ENCODE results near the gene EYS.
"Not testable (repeated sequence)": the region's sequence is repeated elsewhere in the genome, so short reads cannot be mapped to it uniquely, and the experiment has no call there.

Gene EYS

GRCh38 chr6:64301307-64302236, 1405.5 kb downstream of the EYS start:
- DNase-seq (ENCODE audit: low spot score): no peak

GRCh38 chr6:64299176-64299575, 1407.8 kb downstream of the EYS start:
- DNase-seq (ENCODE audit: low spot score): no peak

GRCh38 chr6:64294034-64294433, 1413.0 kb downstream of the EYS start:
- no peak for DNase-seq (ENCODE audit: low spot score)

GRCh38 chr6:64293298-64293697, 1413.7 kb downstream of the EYS start:
- no peak for DNase-seq (ENCODE audit: low spot score)

GRCh38 chr6:64290867-64291266, 1416.2 kb downstream of the EYS start:
- DNase-seq (ENCODE audit: low spot score): no peak

GRCh38 chr6:64289931-64290330, 1417.1 kb downstream of the EYS start:
- no peak for DNase-seq (ENCODE audit: low spot score)

GRCh38 chr6:64288351-64288750, 1418.7 kb downstream of the EYS start:
- DNase-seq (ENCODE audit: low spot score): no peak

- DNase-seq (ENCODE audit: low spot score): no peak
Measured at GRCh38 chr6:64281167-64281566, 1425.9 kb downstream of the EYS start.

GRCh38 chr6:64280569-64280968, 1426.5 kb downstream of the EYS start:
- DNase-seq (ENCODE audit: low spot score): no peak

GRCh38 chr6:64270083-64270482, 1436.9 kb downstream of the EYS start:
- no peak for DNase-seq (ENCODE audit: low spot score)

- DNase-seq (ENCODE audit: low spot score): no peak
Measured at GRCh38 chr6:64266351-64266821, 1440.6 kb downstream of the EYS start.

- no peak for DNase-seq (ENCODE audit: low spot score)
Measured at GRCh38 chr6:64263778-64264177, 1443.2 kb downstream of the EYS start.

GRCh38 chr6:64259372-64259771, 1447.7 kb downstream of the EYS start:
- no peak for DNase-seq (ENCODE audit: low spot score)

- no peak for DNase-seq (ENCODE audit: low spot score)
Measured at GRCh38 chr6:64258752-64259151, 1448.3 kb downstream of the EYS start.

GRCh38 chr6:64258302-64258701, 1448.7 kb downstream of the EYS start:
- no peak for DNase-seq (ENCODE audit: low spot score)

GRCh38 chr6:64257586-64257985, 1449.4 kb downstream of the EYS start:
- no peak for DNase-seq (ENCODE audit: low spot score)

GRCh38 chr6:64256483-64256882, 1450.5 kb downstream of the EYS start:
- DNase-seq (ENCODE audit: low spot score): no peak

GRCh38 chr6:64255000-64255399, 1452.0 kb downstream of the EYS start:
- no peak for DNase-seq (ENCODE audit: low spot score)

- DNase-seq (ENCODE audit: low spot score): no peak
Measured at GRCh38 chr6:64254558-64254957, 1452.5 kb downstream of the EYS start.

GRCh38 chr6:64252256-64252655, 1454.8 kb downstream of the EYS start:
- no peak for DNase-seq (ENCODE audit: low spot score)

GRCh38 chr6:64250126-64250525, 1456.9 kb downstream of the EYS start:
- no peak for DNase-seq (ENCODE audit: low spot score)

- DNase-seq (ENCODE audit: low spot score): no peak
Measured at GRCh38 chr6:64249115-64249514, 1457.9 kb downstream of the EYS start.

GRCh38 chr6:64243618-64244017, 1463.4 kb downstream of the EYS start:
- DNase-seq (ENCODE audit: low spot score): no peak

GRCh38 chr6:64238908-64239307, 1468.1 kb downstream of the EYS start:
- DNase-seq (ENCODE audit: low spot score): not testable (repeated sequence)

Measured in germinal center (tissue), 1 donor.